Pulmonary artery endothelial cell (primary cell): Measurements from ENCODE around the gene IQSEC2. TPM values are rescaled to one million over a fixed set of nuclear protein-coding genes. Genes with fewer than 3 reads are reported as not detected.

Source experiments
- DNase-seq: peaks from one replicate; pipeline ENCODE4 v3.0.0-alpha.2; 2011; ENCODE audit warnings: low read depth, low spot score
- total RNA-seq: library from RNA; depleted of rRNA; stranded (reverse); fragments of >200 nt; gene quantifications from 2 replicates; pipeline ENCODE4 v1.2.3, GENCODE V29; 2014

IQSEC2 gene
- total RNA-seq: 3.6 and 3.9 TPM in 2 replicates

DNA sequence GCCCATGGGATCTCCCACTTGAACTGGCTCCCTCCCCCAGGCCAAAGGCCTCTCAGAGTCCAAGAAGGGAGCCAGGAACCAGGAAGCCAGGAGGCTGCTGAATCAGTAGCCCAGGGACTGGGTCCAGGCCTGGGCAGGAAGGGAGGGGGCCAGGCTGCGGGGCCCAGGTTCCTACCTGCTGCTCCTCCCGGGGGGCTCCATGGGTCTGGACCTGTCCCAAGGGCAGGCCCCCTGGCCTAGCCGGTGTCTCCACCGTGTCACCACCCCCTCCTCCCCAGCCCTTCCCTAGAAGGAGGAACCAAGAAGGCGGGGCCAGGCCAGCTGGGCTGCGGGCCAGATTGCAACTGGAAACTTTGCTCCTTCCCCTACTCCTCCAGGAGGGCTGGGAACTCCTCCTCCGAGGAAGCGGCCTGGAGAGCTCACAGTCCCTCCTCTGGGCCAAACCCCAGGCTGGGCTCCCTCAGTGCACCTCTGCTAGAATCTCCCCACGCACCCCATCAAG, at the start of gene IQSEC2:
IQSEC2 (minus strand) TSS at position 264 of the 502 bp plus-strand sequence.
- DNase-seq: no peak

DNA sequence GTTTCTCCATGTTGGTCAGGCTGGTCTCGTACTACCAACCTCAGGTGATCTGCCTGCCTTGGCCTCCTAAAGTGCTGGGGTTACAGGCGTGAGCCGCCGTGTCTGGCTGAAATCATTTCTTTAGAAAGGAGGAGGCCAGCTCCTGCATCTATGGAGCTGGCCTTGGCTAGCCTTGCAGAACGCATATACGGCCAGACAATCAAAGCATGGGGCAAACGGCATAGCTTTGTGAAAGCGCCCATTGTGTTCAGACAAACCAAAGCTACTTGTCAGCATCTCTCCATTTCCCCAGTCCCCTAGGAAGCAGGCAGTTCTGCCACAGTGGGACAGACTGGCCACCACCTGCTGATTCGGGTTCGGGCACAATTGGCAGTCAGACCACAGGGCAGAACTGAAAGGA, 48.9 kb upstream of the IQSEC2 start:
- no peak for DNase-seq

DNA sequence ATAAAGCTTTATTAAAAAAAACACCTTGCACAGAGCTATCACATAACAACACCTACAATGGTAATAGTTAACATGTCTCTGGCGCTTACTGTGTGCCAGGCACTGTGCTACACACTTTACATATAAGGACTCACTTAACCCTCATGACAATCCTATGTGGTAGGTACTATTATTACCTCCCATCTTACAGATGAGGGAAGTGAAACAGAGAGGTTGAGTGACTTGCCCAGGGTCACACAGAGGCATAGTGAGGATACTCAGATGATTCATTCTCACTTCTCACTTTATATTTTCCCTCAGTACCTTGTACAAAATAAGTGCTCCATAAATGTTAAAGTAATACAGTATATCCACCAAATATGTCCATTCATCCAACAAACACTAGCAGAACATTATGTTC, 43.4 kb upstream of the IQSEC2 start:
- no peak for DNase-seq

- no peak for DNase-seq
Observed at GRCh38 chrX:53324085-53324484, 42.7 kb upstream of the IQSEC2 start.

- DNase-seq: no peak
Observed at GRCh38 chrX:53323196-53323595, 41.8 kb upstream of the IQSEC2 start.

GRCh38 chrX:53321943-53322497, 40.6 kb upstream of the IQSEC2 start:
- DNase-seq: no peak

DNA sequence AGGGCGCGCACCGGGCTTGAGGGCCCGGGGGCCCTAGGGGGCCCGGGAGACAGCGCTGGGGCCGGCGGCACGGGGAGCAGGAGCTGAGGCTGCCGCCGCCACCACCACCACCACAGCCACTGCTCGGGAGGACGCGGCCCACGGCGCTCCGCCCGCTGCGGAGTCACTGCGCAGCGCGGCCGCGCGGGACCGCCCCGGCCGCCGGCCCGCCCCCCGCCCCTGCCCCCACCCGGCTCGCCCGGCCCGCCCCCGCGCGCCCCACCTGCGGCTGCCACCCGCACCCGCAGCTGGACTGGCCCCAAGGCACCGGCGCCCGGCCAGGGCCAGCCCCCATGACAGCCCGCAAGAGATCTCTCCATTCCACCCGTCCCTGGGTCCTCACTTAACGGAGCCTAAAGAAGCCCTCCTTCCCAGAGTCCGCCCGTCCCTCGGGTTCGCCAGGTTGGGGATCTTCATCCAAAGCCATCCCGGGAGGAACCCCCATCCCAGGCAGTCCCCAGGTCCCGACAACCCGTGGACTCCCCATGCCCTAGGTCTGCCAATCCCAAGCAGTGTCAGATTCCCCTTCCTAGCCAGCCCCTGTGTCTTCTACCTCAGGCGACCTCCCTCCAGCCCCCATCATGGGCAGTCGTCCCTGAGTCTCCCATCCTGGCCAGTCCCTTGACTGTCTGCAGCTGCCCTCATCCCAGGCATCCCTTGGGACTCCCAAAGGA, 40.0 kb upstream of the IQSEC2 start:
- DNase-seq: no peak

DNA sequence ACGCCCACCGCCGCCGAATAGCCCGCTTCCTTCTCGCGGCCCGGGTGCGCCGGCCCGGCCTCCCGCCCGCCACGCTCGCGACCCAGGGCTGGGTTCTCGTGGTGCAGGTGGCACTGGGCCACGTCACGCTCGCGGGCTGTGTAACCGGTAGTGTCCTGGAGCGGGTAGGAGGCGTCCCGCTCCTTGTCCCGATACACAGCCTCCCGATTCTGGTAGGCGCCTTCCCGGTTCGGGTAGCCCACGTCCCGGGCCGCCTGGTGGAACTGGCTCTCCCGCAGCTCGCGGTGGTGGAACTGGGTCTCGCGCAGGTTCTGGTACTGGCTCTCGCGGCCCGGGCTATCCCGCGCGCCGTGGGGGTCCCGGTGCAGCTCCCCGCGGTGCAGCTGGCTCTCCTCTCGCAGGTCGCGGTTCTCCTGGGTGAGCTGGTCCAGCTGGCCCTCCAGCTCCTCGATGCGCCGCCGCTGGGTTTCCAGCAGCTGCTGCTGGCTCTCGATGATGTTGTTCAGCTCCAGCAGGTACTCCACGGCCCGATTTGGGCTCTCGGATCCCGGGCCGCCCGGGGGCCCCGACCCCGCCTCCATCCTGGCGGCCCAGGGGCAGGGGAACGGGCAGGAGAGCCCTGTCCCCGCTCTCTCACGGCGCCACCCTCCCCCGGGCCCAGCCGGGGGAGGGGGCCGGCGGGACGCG, 39.3 kb upstream of the IQSEC2 start:
- DNase-seq: no peak

DNA sequence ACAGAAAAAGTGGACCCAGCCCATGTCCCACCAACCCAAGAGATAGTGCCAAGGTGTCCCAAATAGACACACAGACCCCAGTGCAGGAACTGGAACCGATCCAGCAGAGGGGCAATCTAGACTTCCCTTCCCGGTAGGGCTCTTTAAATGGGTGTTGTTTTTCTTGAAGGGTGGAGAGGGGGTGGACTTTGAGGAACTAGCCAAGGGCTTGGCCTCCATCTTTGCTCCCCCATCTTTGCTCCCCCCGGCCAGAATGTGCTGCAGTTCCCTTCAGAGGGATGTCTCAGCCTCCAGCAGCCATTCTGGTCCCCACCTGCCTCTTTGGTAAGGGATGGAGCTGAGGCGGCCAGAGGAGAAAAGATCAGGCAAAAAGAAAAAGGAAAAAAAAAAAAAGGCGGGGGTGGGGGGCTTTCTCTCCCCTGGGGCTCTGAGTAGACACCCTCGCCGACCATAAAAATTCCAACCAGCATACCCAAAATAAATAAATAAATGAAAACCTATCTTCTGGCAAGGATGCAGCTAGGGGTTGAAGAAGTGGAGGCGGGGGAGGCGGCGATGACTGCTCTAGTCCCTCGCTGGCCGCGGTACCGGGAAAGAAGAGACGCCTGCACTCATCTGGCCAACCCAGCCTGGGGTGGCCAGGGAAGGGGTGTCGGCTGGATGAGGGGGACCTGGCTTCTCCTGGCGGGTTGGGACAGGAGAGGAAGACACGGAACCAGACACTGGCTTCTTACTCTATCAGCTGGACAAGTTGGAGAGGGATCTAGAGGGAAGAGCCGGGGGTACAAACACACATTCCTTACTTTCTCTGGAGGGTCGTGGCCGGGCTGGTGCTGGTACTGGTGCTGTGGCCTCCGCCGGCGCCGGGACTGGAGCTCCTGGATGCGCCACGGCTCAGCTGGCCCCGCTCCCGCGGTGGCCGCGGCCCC, 38.5 kb upstream of the IQSEC2 start:
- no peak for DNase-seq

DNA sequence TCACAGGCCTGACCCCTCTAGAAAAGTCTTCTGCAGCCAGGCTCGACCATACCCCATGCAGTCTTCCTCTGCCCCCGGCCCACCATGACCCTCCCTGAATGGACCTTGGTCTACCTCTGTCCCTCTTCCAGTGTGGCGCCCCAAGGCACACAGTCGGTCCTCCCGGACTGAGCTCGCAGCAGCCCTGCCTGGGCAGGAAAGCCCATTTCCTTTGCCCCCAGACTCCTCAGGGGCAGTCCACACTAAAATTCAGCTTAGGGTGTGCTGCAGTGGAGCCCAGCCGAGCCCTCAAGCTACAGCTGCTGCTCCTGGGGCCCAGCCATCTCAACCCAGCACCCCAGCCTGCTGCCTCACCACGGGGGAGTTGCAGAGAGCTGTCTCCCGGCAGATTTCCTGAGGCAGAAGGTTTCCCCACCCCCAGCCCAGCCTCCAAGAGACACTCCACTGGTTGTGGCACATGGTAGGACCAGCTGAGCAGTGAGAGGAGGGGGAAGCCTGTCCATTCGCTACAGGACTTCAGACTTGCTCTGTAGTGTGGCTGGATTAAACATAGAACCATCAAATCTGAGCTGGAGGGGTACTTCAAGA, 37.5 kb upstream of the IQSEC2 start:
- no peak for DNase-seq

DNA sequence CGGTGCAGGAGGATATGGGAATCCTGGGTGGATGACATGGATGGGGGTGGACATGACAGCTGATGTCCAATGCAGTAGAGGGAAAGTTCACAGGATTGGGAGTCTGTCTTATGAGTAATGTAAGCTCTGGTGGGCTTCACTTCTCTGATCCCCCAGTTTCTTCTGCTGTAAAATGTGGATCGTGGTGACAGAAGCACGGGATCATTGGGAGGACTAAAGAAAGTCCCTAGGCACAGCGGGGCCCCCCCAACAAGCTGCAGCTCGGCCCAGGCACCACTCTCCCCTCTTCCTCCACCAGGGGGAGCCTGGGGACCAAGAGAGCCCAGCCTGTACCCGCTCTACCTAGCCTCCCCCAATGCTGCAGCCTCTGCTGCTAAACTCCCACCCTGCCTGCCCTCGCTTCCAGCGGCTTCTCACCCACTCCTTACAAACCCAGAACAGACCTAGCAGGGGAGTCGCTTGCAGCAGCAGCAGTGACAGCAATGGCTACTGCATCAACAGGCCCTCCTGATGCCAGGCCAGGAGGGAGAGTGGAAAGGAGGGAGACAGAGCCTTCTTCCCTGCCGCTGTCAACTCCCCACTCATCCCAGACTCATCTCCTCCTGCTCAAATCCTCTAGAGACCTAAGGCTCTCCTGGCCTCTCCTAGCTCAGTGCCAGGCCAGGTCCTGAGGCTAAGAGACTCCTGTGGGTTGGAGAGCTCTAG, 36.1 kb upstream of the IQSEC2 start:
- DNase-seq: peak; percentile 13

DNA sequence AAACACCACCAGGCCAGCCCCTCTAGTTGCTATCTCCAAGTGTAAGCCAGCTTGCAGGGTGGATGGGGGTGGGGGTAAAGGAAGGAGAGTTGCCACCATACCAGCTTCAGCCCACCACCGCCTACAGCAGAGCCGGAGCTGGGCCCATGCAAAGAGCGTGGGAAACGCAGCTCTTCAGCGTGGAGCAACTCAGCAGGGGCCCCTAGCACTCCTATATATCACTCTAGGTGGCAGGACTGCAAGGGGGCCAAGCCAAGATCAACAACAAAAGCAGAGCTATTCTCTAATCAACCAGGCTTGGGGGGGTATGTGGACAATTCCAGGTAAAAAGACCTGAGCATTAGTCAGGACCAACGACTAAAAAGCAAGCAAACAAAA, 35.5 kb upstream of the IQSEC2 start:
- no peak for DNase-seq

- no peak for DNase-seq
Observed at GRCh38 chrX:53316111-53316859, 34.9 kb upstream of the IQSEC2 start.

DNA sequence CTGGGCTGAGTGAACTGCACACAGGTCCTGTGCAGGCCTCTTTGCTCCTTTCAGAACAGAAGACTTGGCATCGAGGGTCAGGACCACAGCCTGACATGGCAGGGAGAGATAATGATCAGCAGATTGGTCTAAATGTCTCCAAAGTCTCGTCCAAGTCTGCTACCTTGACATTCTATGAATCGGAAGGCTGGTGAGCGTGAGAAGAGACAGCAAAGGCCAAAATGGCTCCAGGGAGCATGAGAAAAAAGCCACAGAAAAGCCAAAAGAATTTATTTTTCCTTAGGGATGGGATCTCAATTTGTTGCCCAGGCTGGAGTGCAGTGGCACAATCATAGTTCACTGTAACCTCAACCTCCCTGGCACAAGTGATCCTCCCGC, 32.3 kb upstream of the IQSEC2 start:
- no peak for DNase-seq

DNA sequence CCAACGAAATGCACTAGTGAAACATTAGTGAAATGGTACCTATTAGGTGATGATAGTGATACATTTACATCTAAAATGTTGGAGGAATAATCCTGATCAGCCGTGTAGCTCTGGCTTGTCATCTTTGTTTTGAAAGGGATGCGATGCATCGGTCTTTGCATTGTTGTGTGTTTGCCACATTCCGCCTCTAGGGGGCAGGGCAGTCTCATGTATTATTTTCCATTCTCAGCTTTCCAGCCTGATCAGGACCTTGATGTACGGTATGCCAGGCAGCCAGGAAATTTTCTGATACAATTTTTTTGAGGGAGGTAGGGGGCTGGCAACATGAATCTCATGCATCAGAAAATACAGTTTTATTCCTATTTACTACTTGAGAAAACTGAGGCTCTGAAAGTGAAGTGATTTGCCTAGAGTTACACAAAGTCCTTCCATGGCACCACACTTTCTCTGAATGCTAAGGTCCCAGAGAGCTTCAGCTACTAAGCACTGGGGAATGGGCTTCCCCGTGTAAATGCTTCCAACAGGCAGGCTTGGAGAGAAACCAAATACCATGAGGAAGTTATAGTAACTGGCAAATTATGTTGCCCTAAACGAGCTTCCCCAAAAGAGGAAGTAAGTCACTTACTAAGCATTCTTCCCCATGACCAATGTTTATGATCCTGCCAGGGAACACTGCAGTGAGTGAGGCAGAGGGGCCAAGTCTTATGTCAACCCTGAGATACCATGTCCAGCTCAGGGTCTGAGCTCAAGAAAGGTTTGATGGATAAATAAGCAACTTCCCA, 31.8 kb upstream of the IQSEC2 start:
- peak; percentile 22 for DNase-seq

DNA sequence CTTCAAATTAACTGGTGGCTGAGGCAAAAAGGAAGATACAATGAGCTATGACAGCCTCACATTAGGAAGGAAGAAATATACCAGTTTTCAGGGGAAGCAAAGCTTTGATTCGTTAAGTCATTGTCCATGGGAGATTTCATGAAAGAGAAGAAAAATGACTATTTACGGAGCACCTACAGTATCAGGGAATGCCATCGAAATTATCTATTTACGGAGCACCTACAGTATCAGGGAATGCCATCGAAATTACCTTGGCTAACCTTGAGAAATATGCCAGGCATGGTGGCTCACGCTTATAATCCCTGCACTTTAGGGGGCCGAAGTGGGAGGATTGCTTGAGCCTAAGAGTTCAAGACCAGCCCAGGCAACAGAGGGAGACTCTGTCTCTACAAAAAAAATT, 28.5 kb upstream of the IQSEC2 start:
- no peak for DNase-seq

DNA sequence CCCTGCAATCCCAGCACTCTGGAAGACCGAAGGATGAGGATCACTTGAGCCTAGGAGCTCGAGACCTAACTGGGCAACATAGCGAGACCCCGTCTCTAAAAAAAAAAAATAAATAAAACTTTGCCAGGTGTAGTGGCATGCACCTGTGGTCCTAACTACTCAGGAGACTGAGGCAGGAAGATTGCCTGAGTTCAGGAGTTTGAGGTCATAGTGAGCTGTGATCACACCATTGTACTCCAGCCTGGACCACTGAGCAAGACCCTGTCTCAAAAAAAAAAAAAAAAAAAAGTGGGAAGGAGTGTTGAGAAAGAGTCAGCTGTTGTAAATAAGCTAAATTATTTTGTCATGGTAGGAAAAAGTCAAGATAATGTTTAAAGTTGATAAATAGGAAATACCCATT, 27.5 kb upstream of the IQSEC2 start:
- no peak for DNase-seq

- DNase-seq: no peak
Observed at GRCh38 chrX:53305996-53306937, 24.9 kb upstream of the IQSEC2 start.
